A549 (cell line): ENCODE results near the gene UBAC2. TPM values are rescaled to one million over a fixed set of nuclear protein-coding genes. Genes with fewer than 3 reads are reported as not detected.

Experiments
- ATAC-seq, 2 experiments: fragments of 200-7000 bp in 1 of 2; fragments of >200 bp in 1 of 2; cut with Nextera tagmentation in 1 of 2; cut with Tn5 transposase in 1 of 2; 3 replicates each; pipeline versions ENCODE4 v1.8.0 to v1.9.1; 2018 to 2020; ENCODE audit warnings: mild to moderate bottlenecking in 1 of 2, moderate library complexity in 1 of 2
- CTCF ChIA-PET: fragments of 300-600 bp; sonication (Branson Sonifier 250); formaldehyde crosslinking; extraction: SDS; loops from one replicate; lab custom pipeline; 2021; ENCODE audit warnings: antibody characterized with exemption, inconsistent platforms; lab: Yijun Ruan, JAX
- POLR2A ChIA-PET: fragments of 350-600 bp; formaldehyde crosslinking; extraction: SDS; loops from one replicate; lab custom pipeline; 2021; ENCODE audit warnings: antibody characterized with exemption, inconsistent platforms; lab: Yijun Ruan, JAX
- DNase-seq, 2 experiments: peaks; one replicate each; pipeline versions ENCODE4 v3.0.0 to v3.0.0-alpha.2; 2011 to 2016; ENCODE audit warnings: low read depth in 1 of 2, low spot score in 1 of 2
- FAIRE-seq: peaks from 2 replicates; lab custom pipeline; 2011; peaks lifted over from hg19 to GRCh38; lab: Jason Lieb, UNC
- H3K27ac ChIP-seq, 2 experiments: fragments of >200 bp; sonication (Bioruptor Twin); formaldehyde crosslinking; 3 replicates each; pipeline ENCODE4 v1.5.1; 2016 to 2017
- H3K4me1 ChIP-seq: fragments of >200 bp; sonication (Bioruptor Twin); formaldehyde crosslinking; 3 replicates; pipeline ENCODE4 v1.6.1; 2016
- H3K4me2 ChIP-seq: fragments of >200 bp; sonication (Bioruptor Twin); formaldehyde crosslinking; 3 replicates; pipeline ENCODE4 v1.6.1; 2016
- H3K4me3 ChIP-seq: fragments of >200 bp; sonication (Bioruptor Twin); formaldehyde crosslinking; 3 replicates; pipeline ENCODE4 v1.5.1; 2016
- H3K9me3 ChIP-seq: fragments of >200 bp; sonication (Bioruptor Twin); formaldehyde crosslinking; 3 replicates; pipeline ENCODE4 v1.6.1; 2016
- CHD2 ChIP-seq: fragments of 150-350 bp; IDR thresholded peaks from 2 replicates; pipeline ENCODE4 v1.6.1; 2014; ENCODE audit warnings: low read length; ENCODE audit not compliant: partially characterized antibody
- E2F6 ChIP-seq: IDR thresholded peaks from 2 replicates; pipeline ENCODE4 v1.6.1; 2012; ENCODE audit warnings: low read depth, borderline replicate concordance
- ESRRA ChIP-seq: fragments of 150-350 bp; IDR thresholded peaks from 2 replicates; pipeline ENCODE4 v1.6.1; 2014; ENCODE audit warnings: mild to moderate bottlenecking, low read length, borderline replicate concordance
- FOSL2 ChIP-seq, 2 experiments: fragments of 450-650 bp in 1 of 2; fragments of >200 bp in 1 of 2; sonication (Bioruptor Twin) in 1 of 2; formaldehyde crosslinking; IDR thresholded peaks; 2 replicates each; pipeline versions ENCODE4 v1.5.0 to v1.6.1; 2016 to 2020; ENCODE audit warnings: mild to moderate bottlenecking in 1 of 2, moderate library complexity in 1 of 2
- GATA3 ChIP-seq: IDR thresholded peaks from 2 replicates; pipeline ENCODE4 v1.6.1; 2012; ENCODE audit warnings: borderline replicate concordance
- HES2 ChIP-seq: fragments of >200 bp; sonication (Bioruptor Twin); formaldehyde crosslinking; IDR thresholded peaks from 2 replicates; pipeline ENCODE4 v1.6.1; 2016
- HMGXB4 ChIP-seq: fragments of 250-450 bp; sonication (Bioruptor Pico); IDR thresholded peaks from 2 replicates; pipeline ENCODE4 v1.5.0; 2021; ENCODE audit warnings: mild to moderate bottlenecking, moderate library complexity, borderline replicate concordance
- HOXA7 ChIP-seq: fragments of 250-450 bp; sonication (Bioruptor Pico); IDR thresholded peaks from 2 replicates; pipeline ENCODE4 v1.5.0; 2020; ENCODE audit warnings: mild to moderate bottlenecking, moderate library complexity
- HOXB13 ChIP-seq: fragments of 250-450 bp; sonication (Bioruptor Pico); IDR thresholded peaks from 2 replicates; pipeline ENCODE4 v1.5.0; 2020; ENCODE audit warnings: low read depth, mild to moderate bottlenecking, moderate library complexity
- HOXB5 ChIP-seq: fragments of 250-450 bp; sonication (Bioruptor Pico); IDR thresholded peaks from 2 replicates; pipeline ENCODE4 v1.5.0; 2020; ENCODE audit warnings: mild to moderate bottlenecking, moderate library complexity
- JUN ChIP-seq, 2 experiments: fragments of >200 bp; sonication (Bioruptor Twin); formaldehyde crosslinking; IDR thresholded peaks; 2 replicates in 1 of 2; 3 replicates in 1 of 2; pipeline ENCODE4 v1.6.1; 2016 to 2017
- JUNB ChIP-seq: fragments of >200 bp; sonication (Bioruptor Twin); formaldehyde crosslinking; IDR thresholded peaks from 2 replicates; pipeline ENCODE4 v1.6.1; 2016
- KDM1A ChIP-seq: fragments of 200-600 bp; sonication (generic); IDR thresholded peaks from 2 replicates; pipeline ENCODE4 v1.6.1; 2016; ENCODE audit warnings: low read depth, mild to moderate bottlenecking
- MAX ChIP-seq: IDR thresholded peaks from 2 replicates; pipeline ENCODE4 v1.6.1; 2012
- MAZ ChIP-seq: fragments of 150-350 bp; IDR thresholded peaks from 2 replicates; pipeline ENCODE4 v1.6.1; 2014; ENCODE audit warnings: antibody characterized with exemption, low read depth, low read length, borderline replicate concordance
- NPAS2 ChIP-seq: fragments of 250-450 bp; sonication (Bioruptor Pico); IDR thresholded peaks from 2 replicates; pipeline ENCODE4 v1.8.0; 2022; ENCODE audit warnings: mild to moderate bottlenecking, moderate library complexity, borderline replicate concordance
- PHF8 ChIP-seq: fragments of 200-600 bp; sonication (generic); IDR thresholded peaks from 2 replicates; pipeline ENCODE4 v1.6.1; 2016; ENCODE audit warnings: low read depth, mild to moderate bottlenecking, antibody characterized with exemption, moderate library complexity, borderline replicate concordance
- RAD21 ChIP-seq, 2 experiments: fragments of >200 bp in 1 of 2; sonication (Bioruptor Twin) in 1 of 2; formaldehyde crosslinking in 1 of 2; IDR thresholded peaks in 1 of 2; conservative IDR thresholded peaks in 1 of 2; 2 replicates in 1 of 2; 3 replicates in 1 of 2; pipeline ENCODE4 v1.6.1; 2012 to 2018; ENCODE audit warnings: inconsistent platforms in 1 of 2
- RARB ChIP-seq: fragments of 250-450 bp; sonication (Bioruptor Pico); IDR thresholded peaks from 2 replicates; pipeline ENCODE4 v1.8.0; 2021; ENCODE audit warnings: mild to moderate bottlenecking, moderate library complexity
- RCOR1 ChIP-seq: fragments of 150-350 bp; IDR thresholded peaks from 2 replicates; pipeline ENCODE4 v1.6.1; 2014; ENCODE audit warnings: antibody characterized with exemption, low read length, low read depth
- SMC3 ChIP-seq: fragments of >200 bp; sonication (Bioruptor Twin); formaldehyde crosslinking; IDR thresholded peaks from 3 replicates; pipeline ENCODE4 v1.6.1; 2018; ENCODE audit warnings: inconsistent platforms
- TFCP2L1 ChIP-seq: fragments of 250-450 bp; sonication (Bioruptor Pico); IDR thresholded peaks from 2 replicates; pipeline ENCODE4 v1.5.0; 2021; ENCODE audit warnings: mild to moderate bottlenecking
- TP53 ChIP-seq: fragments of 250-450 bp; sonication (Bioruptor Pico); IDR thresholded peaks from 2 replicates; pipeline ENCODE4 v1.5.0; 2021; ENCODE audit warnings: mild to moderate bottlenecking, moderate library complexity
- ZC3H11A ChIP-seq: fragments of 450-650 bp; IDR thresholded peaks from 2 replicates; pipeline ENCODE4 v1.6.1; 2014; ENCODE audit warnings: antibody characterized with exemption, mild to moderate bottlenecking
- ZFP36 ChIP-seq: fragments of 450-650 bp; IDR thresholded peaks from 2 replicates; pipeline ENCODE4 v1.6.1; 2014; ENCODE audit warnings: borderline replicate concordance; ENCODE audit not compliant: partially characterized antibody
- ZNF302 ChIP-seq: fragments of 250-450 bp; sonication (Bioruptor Pico); IDR thresholded peaks from 2 replicates; pipeline ENCODE4 v1.9.0; 2021; ENCODE audit warnings: inconsistent platforms, mild to moderate bottlenecking, moderate library complexity
- ZSCAN20 ChIP-seq: fragments of 250-450 bp; sonication (Bioruptor Pico); IDR thresholded peaks from 2 replicates; pipeline ENCODE4 v1.8.0; 2022; ENCODE audit warnings: mild to moderate bottlenecking, moderate library complexity
- WGBS: methylation state at CpG from one replicate; pipeline ENCODE4 v1.1.6; 2017; ENCODE audit errors: missing lambda C conversion rate; 5-methylcytosine and 5-hydroxymethylcytosine counted together
- polyA plus RNA-seq, 4 experiments: library from polyadenylated mRNA; depleted of rRNA in 3 of 4; stranded (reverse); fragments of >200 nt; fragmentation: RNase III in 1 of 4; extraction: RNeasy Plus Mini Kit Qiagen cat#74134 plus additional on column Dnase treatment in 1 of 4; gene quantifications; 2 replicates in 3 of 4; 3 replicates in 1 of 4; pipeline ENCODE4 v1.2.3, GENCODE V29; 2011 to 2017
- small RNA-seq, 6 experiments: library from RNA; depleted of rRNA; stranded (forward); fragments of <200 nt; gene quantifications; one replicate each; pipeline ENCODE3, GENCODE V24; 2012

UBAC2 gene
- polyA plus RNA-seq, 2 of the 4 experiments (the other 2 are of a cell fraction): 61.6 to 103 TPM

- FAIRE-seq (no peak), DNase-seq (no peak), ATAC-seq (no peak)
- TF ChIP-seq ZFP36: no peak
- no peak for TF ChIP-seq KDM1A
- TF ChIP-seq ESRRA: no peak
- no peak for TF ChIP-seq RARB (CRISPR knock-in tag)
- no peak for TF ChIP-seq TFCP2L1 (CRISPR knock-in tag)
- no peak for TF ChIP-seq RCOR1
- no peak for TF ChIP-seq ZNF302
- TF ChIP-seq HMGXB4 (CRISPR knock-in tag): no peak
- no peak for TF ChIP-seq TP53 (CRISPR knock-in tag)
- TF ChIP-seq E2F6: no peak
- no peak for TF ChIP-seq JUN (IDR thresholded peaks at IDR 0.05)
- no peak for TF ChIP-seq MAX
- no peak for TF ChIP-seq JUNB
- no peak for TF ChIP-seq PHF8
- TF ChIP-seq ZC3H11A: no peak
- H3K27ac ChIP-seq: no peak overlapping the region
- no peak overlapping the region for H3K4me3 ChIP-seq
- peaks cover 10% of the 10 kb centered on the region; the same call in 2 of the 3 replicates for H3K4me1 ChIP-seq
- 94% methylated on average over 6 of the region's 6 CpGs for WGBS
- CTCF ChIA-PET: interaction anchor here (0.7 to 7.9 kb wide), 14 partner anchors 10 to 261 kb away, joined by 3 to 106 read pairs (median 5); no protein-coding TSS in a partner anchor
- POLR2A ChIA-PET: no interaction called here
- H3K9me3 ChIP-seq: no peaks in the 10 kb centered on the region
- no peak overlapping the region for H3K4me2 ChIP-seq
Measured at GRCh38 chr13:99435116-99435515, 234.5 kb downstream of the UBAC2 start.

GRCh38 chr13:99435998-99436397 is 235.3 kb downstream of the UBAC2 start:
- POLR2A ChIA-PET: no interaction called here
- ATAC-seq: no peak
- CTCF ChIA-PET: interaction anchor here (0.7 to 7.9 kb wide), 36 partner anchors 11 to 261 kb away, joined by 3 to 106 read pairs (median 5); no protein-coding TSS in a partner anchor
- DNase-seq: no peak
- Histone ChIP-seq H3K9me3 (no peaks in the 10 kb centered on the region), H3K27ac (no peak overlapping the region), H3K4me2 (no peak overlapping the region), H3K4me1 (peaks cover 12% of the 10 kb centered on the region; the same call in 2 of the 3 replicates), H3K4me3 (no peak overlapping the region)
- 45% methylated on average over 3 of the region's 3 CpGs for whole genome bisulfite sequencing
- FAIRE-seq: no peak
- TF ChIP-seq CHD2 (no peak), RAD21 (conservative IDR thresholded peaks at IDR 0.05 in 1 of 2, IDR thresholded peaks at IDR 0.05 in 1 of 2) (no peak), HOXB5 (CRISPR knock-in tag) (no peak), ZSCAN20 (no peak), FOSL2 (IDR thresholded peaks at IDR 0.05) (no peak), FOSL2 (CRISPR knock-in tag; IDR thresholded peaks at IDR 0.05) (no peak), JUNB (no peak), HOXA7 (CRISPR knock-in tag) (no peak), SMC3 (no peak), GATA3 (no peak), HOXB13 (CRISPR knock-in tag) (no peak), MAX (no peak), ZC3H11A (no peak), HES2 (no peak), NPAS2 (CRISPR knock-in tag) (no peak), MAZ (no peak)

Small RNA genes lying within 50 kb of the gene (small RNA-seq; reads per million reads assigned to genes)
- gene MIR623 (0 reads per million in 6 experiments), gene RN7SKP9 (0 reads per million in 6 experiments)

Other genes with a start within 250 kb of the UBAC2 start
- gene DOCK9, start 222.8 kb upstream of the UBAC2 start, polyA plus RNA-seq (2011; rRNA removed): 43.9 and 54.8 TPM in 2 replicates
- 34.0 to 36.2 TPM (median 34.7 TPM) in 3 replicates for gene DOCK9, start 222.8 kb upstream of the UBAC2 start, polyA plus RNA-seq (2017; fragmentation: RNase III; extraction: RNeasy Plus Mini Kit Qiagen cat#74134 plus additional on column Dnase treatment)
- gene GPR18, start 57.5 kb downstream of the UBAC2 start, polyA plus RNA-seq (2011; rRNA removed): not detected in 2 replicates
- gene GPR18, start 57.5 kb downstream of the UBAC2 start, polyA plus RNA-seq (2017; fragmentation: RNase III; extraction: RNeasy Plus Mini Kit Qiagen cat#74134 plus additional on column Dnase treatment): not detected in 3 replicates
- not detected in 2 replicates for gene GPR183, start 106.5 kb downstream of the UBAC2 start, polyA plus RNA-seq (2011; rRNA removed)
- gene GPR183, start 106.5 kb downstream of the UBAC2 start, polyA plus RNA-seq (2017; fragmentation: RNase III; extraction: RNeasy Plus Mini Kit Qiagen cat#74134 plus additional on column Dnase treatment): not detected in 3 replicates